Keratinocyte (primary cell): ENCODE data around the gene ZNF345. TPM values are rescaled to one million over a fixed set of nuclear protein-coding genes. Genes with fewer than 3 reads are reported as not detected.

Source experiments
- DNase-seq: peaks from one replicate; pipeline ENCODE4 v3.0.0-alpha.2; 2011; ENCODE audit warnings: low read depth, missing footprints, low spot score
- FAIRE-seq: peaks from 2 replicates; lab custom pipeline; 2011; peaks lifted over from hg19 to GRCh38; lab: Jason Lieb, UNC
- H2AFZ ChIP-seq: 2 replicates; pipeline ENCODE4 v1.6.0; 2012; ENCODE audit warnings: low read length, control low read depth, inconsistent platforms; ENCODE audit not compliant: control insufficient read depth
- H3K27ac ChIP-seq: 2 replicates; pipeline ENCODE4 v1.5.1; 2011; ENCODE audit warnings: low read length; ENCODE audit not compliant: control insufficient read depth, insufficient read depth
- H3K27me3 ChIP-seq: 3 replicates; pipeline ENCODE4 v1.6.0; 2011; ENCODE audit warnings: low read length; ENCODE audit not compliant: control insufficient read depth, insufficient read depth; ENCODE audit errors: extremely low read depth
- H3K36me3 ChIP-seq, 2 experiments: 2 replicates in 1 of 2; 3 replicates in 1 of 2; pipeline ENCODE4 v1.5.1; 2011; ENCODE audit warnings: low read length in 2 of 2, mild to moderate bottlenecking in 1 of 2; ENCODE audit not compliant: control insufficient read depth in 2 of 2, insufficient read depth in 2 of 2; ENCODE audit errors: extremely low read depth in 1 of 2
- H3K4me1 ChIP-seq: 3 replicates; pipeline ENCODE4 v1.5.1; 2011; ENCODE audit warnings: low read length; ENCODE audit not compliant: control insufficient read depth, insufficient read depth; ENCODE audit errors: extremely low read depth
- H3K4me2 ChIP-seq: 3 replicates; pipeline ENCODE4 v1.6.0; 2011; ENCODE audit warnings: low read depth, low read length; ENCODE audit not compliant: control insufficient read depth, insufficient read depth; ENCODE audit errors: extremely low read depth
- H3K4me3 ChIP-seq, 3 experiments: fragments of 200-600 bp in 1 of 3; sonication (generic) in 1 of 3; 2 replicates in 2 of 3; 3 replicates in 1 of 3; pipeline ENCODE4 v1.5.1; 2011 to 2016; ENCODE audit warnings: low read length in 3 of 3, mild to moderate bottlenecking in 3 of 3, control low read depth in 2 of 3, inconsistent platforms in 1 of 3, low read depth in 1 of 3, mixed read lengths in 1 of 3, mixed run types in 1 of 3, moderate library complexity in 1 of 3; ENCODE audit not compliant: control insufficient read depth in 2 of 3, insufficient read depth in 2 of 3; ENCODE audit errors: extremely low read depth in 1 of 3
- H3K79me2 ChIP-seq: 2 replicates; pipeline ENCODE4 v1.6.0; 2012; ENCODE audit warnings: low read length; ENCODE audit not compliant: control insufficient read depth, insufficient read depth
- H3K9ac ChIP-seq: 3 replicates; pipeline ENCODE4 v1.6.0; 2011; ENCODE audit warnings: low read length; ENCODE audit not compliant: control insufficient read depth, insufficient read depth; ENCODE audit errors: extremely low read depth
- H3K9me1 ChIP-seq: 3 replicates; pipeline ENCODE4 v1.6.0; 2011; ENCODE audit warnings: low read length; ENCODE audit not compliant: control insufficient read depth, insufficient read depth; ENCODE audit errors: extremely low read depth
- H3K9me3 ChIP-seq: 2 replicates; pipeline ENCODE4 v1.5.1; 2012; ENCODE audit warnings: low read depth, low read length; ENCODE audit not compliant: control insufficient read depth
- H4K20me1 ChIP-seq: 3 replicates; pipeline ENCODE4 v1.6.0; 2011; ENCODE audit warnings: low read length; ENCODE audit not compliant: control insufficient read depth, insufficient read depth; ENCODE audit errors: extremely low read depth
- EZH2 ChIP-seq: IDR thresholded peaks from one replicate; pipeline ENCODE4 v1.6.1; 2012; ENCODE audit warnings: inconsistent platforms, mild to moderate bottlenecking, low read length, moderate library complexity
- dilution Hi-C: fragments of 300-500 bp; cut with MboI; formaldehyde crosslinking; loops from one replicate; pipeline ENCODE4 v1.7.0; 2020; ENCODE audit warnings: low sequenced_read_pairs; ENCODE audit not compliant: extremely low pct_ligation_motif_present
- polyA plus RNA-seq, 5 experiments: library from polyadenylated mRNA; depleted of rRNA in 3 of 5; stranded (reverse) in 3 of 5; stranded (forward) in 1 of 5; unstranded in 1 of 5; fragments of >200 nt; gene quantifications; 1 replicate in 1 of 5; 2 replicates in 3 of 5; 3 replicates in 1 of 5; pipeline versions ENCODE4 v1.2.1 to v1.2.3, GENCODE V29; 2011 to 2012; ENCODE audit warnings: missing spikeins in 2 of 5, low read depth in 1 of 5, low replicate concordance in 1 of 5
- TF ChIP-seq, protein P1 (sequence below), 3 experiments: IDR thresholded peaks in 1 of 3; conservative IDR thresholded peaks in 1 of 3; optimal IDR thresholded peaks in 1 of 3; 2 replicates in 2 of 3; 3 replicates in 1 of 3; pipeline versions ENCODE3 to v1.5.1; 2011; ENCODE audit warnings: low read length in 3 of 3, mild to moderate bottlenecking in 3 of 3, moderate library complexity in 2 of 3, control low read depth in 1 of 3, inconsistent platforms in 1 of 3; ENCODE audit not compliant: insufficient read depth in 2 of 3; ENCODE audit errors: extremely low read depth in 1 of 3

Gene ZNF345
- polyA plus RNA-seq, 1 donor (not counting 4 experiments of a cell fraction or from before 2014, with no cell fraction given) = 1.9 TPM

GRCh38 chr19:36807029-36807428 is 43.6 kb upstream of the ZNF345 start:
- H3K79me2 ChIP-seq = peaks cover 4% of the 10 kb centered on the region
- H3K4me3 ChIP-seq = no peak overlapping the region
- H3K9ac ChIP-seq = no peak overlapping the region
- H3K27ac ChIP-seq = no peak overlapping the region
- dilution Hi-C loops = no loop called here
- H3K4me2 ChIP-seq = no peak overlapping the region
- H3K36me3 ChIP-seq = peaks cover 3% of the 10 kb centered on the region in 2 experiments
- DNase-seq (no peak), FAIRE-seq (no peak)
- TF ChIP-seq EZH2 = no peak
- TF ChIP-seq, protein P1, sequence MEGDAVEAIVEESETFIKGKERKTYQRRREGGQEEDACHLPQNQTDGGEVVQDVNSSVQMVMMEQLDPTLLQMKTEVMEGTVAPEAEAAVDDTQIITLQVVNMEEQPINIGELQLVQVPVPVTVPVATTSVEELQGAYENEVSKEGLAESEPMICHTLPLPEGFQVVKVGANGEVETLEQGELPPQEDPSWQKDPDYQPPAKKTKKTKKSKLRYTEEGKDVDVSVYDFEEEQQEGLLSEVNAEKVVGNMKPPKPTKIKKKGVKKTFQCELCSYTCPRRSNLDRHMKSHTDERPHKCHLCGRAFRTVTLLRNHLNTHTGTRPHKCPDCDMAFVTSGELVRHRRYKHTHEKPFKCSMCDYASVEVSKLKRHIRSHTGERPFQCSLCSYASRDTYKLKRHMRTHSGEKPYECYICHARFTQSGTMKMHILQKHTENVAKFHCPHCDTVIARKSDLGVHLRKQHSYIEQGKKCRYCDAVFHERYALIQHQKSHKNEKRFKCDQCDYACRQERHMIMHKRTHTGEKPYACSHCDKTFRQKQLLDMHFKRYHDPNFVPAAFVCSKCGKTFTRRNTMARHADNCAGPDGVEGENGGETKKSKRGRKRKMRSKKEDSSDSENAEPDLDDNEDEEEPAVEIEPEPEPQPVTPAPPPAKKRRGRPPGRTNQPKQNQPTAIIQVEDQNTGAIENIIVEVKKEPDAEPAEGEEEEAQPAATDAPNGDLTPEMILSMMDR (optimal IDR thresholded peaks at IDR 0.05 in 1 of 3, IDR thresholded peaks at IDR 0.05 in 1 of 3, conservative IDR thresholded peaks at IDR 0.05 in 1 of 3; ENCODE audit: extremely low read depth in 1 of 3, insufficient read depth in 2 of 3, low read length in 3 of 3) = no peak
- no peak overlapping the region for H2AFZ ChIP-seq
- H4K20me1 ChIP-seq = no peaks in the 10 kb centered on the region
- no peaks in the 10 kb centered on the region for H3K4me1 ChIP-seq
- H3K9me1 ChIP-seq = no peaks in the 10 kb centered on the region
- peaks cover 2% of the 10 kb centered on the region for H3K9me3 ChIP-seq
- no peaks in the 10 kb centered on the region for H3K27me3 ChIP-seq

DNA sequence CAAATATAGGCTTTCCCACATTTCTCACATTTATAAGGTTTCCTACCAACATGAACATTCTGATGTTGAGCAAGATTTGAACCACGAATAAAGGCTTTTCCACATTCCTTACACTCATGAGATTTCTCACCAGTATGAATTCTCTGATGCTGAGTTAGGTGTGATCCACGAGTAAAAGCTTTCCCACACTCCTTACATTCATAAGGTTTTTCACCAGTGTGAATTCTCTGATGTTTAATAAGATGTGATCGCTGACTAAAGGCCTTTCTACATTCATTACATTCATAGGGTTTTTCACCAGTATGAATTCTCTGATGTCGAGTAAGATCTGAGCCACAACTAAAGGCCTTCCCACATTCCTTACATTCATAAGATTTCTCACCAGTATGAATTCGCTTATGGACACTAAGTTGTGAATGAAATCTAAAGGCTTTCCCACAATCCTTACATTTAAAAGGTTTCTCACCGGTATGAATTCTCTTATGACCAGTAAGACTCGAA is 31.5 kb upstream of the ZNF345 start:
- H3K9ac ChIP-seq = no peak overlapping the region
- no peaks in the 10 kb centered on the region for H3K4me1 ChIP-seq
- peaks cover 0 to 21% of the 10 kb centered on the region in 2 experiments for H3K36me3 ChIP-seq
- H3K9me1 ChIP-seq = no peaks in the 10 kb centered on the region
- no peaks in the 10 kb centered on the region for H3K27me3 ChIP-seq
- no peak overlapping the region for H3K4me3 ChIP-seq
- DNase-seq (no peak), FAIRE-seq (no peak)
- H3K9me3 ChIP-seq = peaks cover 32% of the 10 kb centered on the region
- no peaks in the 10 kb centered on the region for H4K20me1 ChIP-seq
- no peak overlapping the region for H3K27ac ChIP-seq
- H3K4me2 ChIP-seq = no peak overlapping the region
- no peak overlapping the region for H2AFZ ChIP-seq
- dilution Hi-C loops = no loop called here
- TF ChIP-seq, protein P1 (optimal IDR thresholded peaks at IDR 0.05 in 1 of 3, IDR thresholded peaks at IDR 0.05 in 1 of 3, conservative IDR thresholded peaks at IDR 0.05 in 1 of 3; ENCODE audit: extremely low read depth in 1 of 3, insufficient read depth in 2 of 3, low read length in 3 of 3) = no peak
- TF ChIP-seq EZH2 = no peak
- H3K79me2 ChIP-seq = no peaks in the 10 kb centered on the region
